ENCODE measurements around the gene GPR89B. TPM values are rescaled to one million over a fixed set of nuclear protein-coding genes. Genes with fewer than 3 reads are reported as not detected.

The GPR89B gene
- total RNA-seq, 1 donor from 2014 or later, result 12.6 TPM

DNA sequence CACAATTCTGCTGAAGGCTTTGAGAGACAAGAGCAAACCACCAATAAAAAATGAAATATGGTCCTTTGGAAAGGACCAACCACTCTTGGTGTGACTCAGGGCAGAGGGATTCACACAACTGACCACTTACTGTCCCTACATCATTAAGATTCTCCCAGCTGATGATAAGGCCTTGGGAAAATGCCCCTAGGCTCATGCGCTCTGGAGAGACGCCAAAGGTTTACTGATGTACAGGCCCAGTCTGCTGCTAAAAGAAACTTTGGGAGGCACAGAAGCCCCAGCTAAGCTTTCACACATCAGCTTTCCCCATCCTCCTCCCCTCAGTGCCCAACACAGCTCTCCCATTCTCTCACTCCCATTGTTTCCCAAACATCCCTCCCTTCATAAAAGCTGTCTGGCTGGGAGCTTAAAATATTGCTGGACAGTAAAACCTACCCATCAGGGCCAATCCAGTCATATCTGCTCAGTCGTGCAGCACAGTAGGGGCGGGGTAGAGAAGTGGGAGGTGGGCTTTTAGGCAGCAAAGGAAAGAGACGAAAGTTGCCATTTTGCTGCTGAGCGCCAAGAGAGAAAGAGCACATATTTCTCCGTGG lies 25.9 kb upstream of the GPR89B start, which contains the start of gene GJA8:
TSS of gene GJA8 (plus strand) at position 543 of the 593 bp plus-strand sequence. CDS start 5,161 bp downstream, outside the sequence.
- DNase-seq (ENCODE audit: extremely low spot score, unreplicated experiment), result no peak
- TF ChIP-seq, protein P1, sequence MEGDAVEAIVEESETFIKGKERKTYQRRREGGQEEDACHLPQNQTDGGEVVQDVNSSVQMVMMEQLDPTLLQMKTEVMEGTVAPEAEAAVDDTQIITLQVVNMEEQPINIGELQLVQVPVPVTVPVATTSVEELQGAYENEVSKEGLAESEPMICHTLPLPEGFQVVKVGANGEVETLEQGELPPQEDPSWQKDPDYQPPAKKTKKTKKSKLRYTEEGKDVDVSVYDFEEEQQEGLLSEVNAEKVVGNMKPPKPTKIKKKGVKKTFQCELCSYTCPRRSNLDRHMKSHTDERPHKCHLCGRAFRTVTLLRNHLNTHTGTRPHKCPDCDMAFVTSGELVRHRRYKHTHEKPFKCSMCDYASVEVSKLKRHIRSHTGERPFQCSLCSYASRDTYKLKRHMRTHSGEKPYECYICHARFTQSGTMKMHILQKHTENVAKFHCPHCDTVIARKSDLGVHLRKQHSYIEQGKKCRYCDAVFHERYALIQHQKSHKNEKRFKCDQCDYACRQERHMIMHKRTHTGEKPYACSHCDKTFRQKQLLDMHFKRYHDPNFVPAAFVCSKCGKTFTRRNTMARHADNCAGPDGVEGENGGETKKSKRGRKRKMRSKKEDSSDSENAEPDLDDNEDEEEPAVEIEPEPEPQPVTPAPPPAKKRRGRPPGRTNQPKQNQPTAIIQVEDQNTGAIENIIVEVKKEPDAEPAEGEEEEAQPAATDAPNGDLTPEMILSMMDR (IDR thresholded peaks at IDR 0.05), result no peak
- no peak within 1 kb of the TSS for H3K27ac Mint-ChIP-seq (ENCODE audit: unreplicated experiment)
- peaks cover 8% of the 10 kb centered on the region for H3K27me3 Mint-ChIP-seq (ENCODE audit: unreplicated experiment)
- H3K36me3 Mint-ChIP-seq (ENCODE audit: unreplicated experiment), result no peaks in the 10 kb centered on the region
- H3K9me3 Mint-ChIP-seq (ENCODE audit: unreplicated experiment), result no peaks in the 10 kb centered on the region
- no peaks in the 10 kb centered on the region for H3K4me1 Mint-ChIP-seq (ENCODE audit: unreplicated experiment)
- no peak within 1 kb of the TSS for H3K4me3 Mint-ChIP-seq (ENCODE audit: unreplicated experiment)

DNA sequence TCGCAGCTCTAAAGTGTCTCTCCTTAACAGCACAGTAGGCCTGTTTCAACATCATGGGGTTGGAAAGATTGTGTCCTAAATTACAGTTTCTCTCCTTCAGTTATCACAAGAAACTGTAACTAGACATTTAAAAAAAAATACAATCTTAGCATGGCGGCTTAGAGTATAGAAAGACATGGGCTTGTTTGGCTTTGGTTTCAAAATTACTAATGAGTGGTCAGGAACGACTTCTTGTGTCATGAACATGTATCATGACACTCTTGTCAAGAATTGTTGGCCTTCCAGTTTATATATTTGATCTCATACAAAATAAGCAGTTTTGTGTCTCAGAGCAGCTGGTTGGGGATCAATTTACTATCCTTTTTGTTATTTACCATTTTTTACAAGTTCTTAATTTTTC lies 23.5 kb upstream of the GPR89B start:
- H3K27me3 Mint-ChIP-seq (ENCODE audit: unreplicated experiment), result peaks cover 8% of the 10 kb centered on the region
- no peak overlapping the region for H3K27ac Mint-ChIP-seq (ENCODE audit: unreplicated experiment)
- H3K4me1 Mint-ChIP-seq (ENCODE audit: unreplicated experiment), result no peaks in the 10 kb centered on the region
- H3K36me3 Mint-ChIP-seq (ENCODE audit: unreplicated experiment), result no peaks in the 10 kb centered on the region
- no peak for DNase-seq (ENCODE audit: extremely low spot score, unreplicated experiment)
- H3K9me3 Mint-ChIP-seq (ENCODE audit: unreplicated experiment), result no peaks in the 10 kb centered on the region
- no peak overlapping the region for H3K4me3 Mint-ChIP-seq (ENCODE audit: unreplicated experiment)
- TF ChIP-seq, protein P1 (IDR thresholded peaks at IDR 0.05), result no peak

DNA sequence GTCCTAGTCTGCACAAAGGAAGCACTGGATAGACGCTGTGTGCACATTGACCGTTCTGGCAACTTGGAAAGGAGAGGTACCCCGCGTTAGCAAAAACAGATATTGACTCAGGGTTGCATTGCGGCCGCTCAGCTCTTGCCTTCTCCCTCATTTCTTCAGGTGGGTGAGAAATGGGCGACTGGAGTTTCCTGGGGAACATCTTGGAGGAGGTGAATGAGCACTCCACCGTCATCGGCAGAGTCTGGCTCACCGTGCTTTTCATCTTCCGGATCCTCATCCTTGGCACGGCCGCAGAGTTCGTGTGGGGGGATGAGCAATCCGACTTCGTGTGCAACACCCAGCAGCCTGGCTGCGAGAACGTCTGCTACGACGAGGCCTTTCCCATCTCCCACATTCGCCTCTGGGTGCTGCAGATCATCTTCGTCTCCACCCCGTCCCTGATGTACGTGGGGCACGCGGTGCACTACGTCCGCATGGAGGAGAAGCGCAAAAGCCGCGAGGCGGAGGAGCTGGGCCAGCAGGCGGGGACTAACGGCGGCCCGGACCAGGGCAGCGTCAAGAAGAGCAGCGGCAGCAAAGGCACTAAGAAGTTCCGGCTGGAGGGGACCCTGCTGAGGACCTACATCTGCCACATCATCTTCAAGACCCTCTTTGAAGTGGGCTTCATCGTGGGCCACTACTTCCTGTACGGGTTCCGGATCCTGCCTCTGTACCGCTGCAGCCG lies 20.3 kb upstream of the GPR89B start:
- TF ChIP-seq, protein P1 (IDR thresholded peaks at IDR 0.05), result no peak
- H3K4me3 Mint-ChIP-seq (ENCODE audit: unreplicated experiment), result no peak overlapping the region

DNA sequence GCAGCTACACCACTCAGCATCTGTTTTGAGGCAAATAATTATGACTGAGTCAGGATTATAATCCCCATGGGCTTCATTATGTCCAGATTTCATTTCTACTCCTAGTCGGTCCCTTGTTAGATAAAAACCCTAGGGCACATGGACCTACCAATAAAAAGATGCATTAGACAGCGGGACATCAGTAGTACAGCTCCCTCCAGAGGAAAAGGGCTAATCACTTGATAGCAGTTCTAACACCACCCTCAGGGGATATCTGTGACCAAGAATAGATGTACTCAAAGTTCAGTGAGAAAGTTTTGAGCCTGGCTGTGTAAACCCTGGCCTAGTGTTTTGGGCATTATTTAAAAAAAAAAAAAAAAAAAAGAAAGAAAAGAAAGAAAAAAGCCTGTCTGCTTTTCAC lies 15.7 kb upstream of the GPR89B start:
- H3K4me1 Mint-ChIP-seq (ENCODE audit: unreplicated experiment), result no peaks in the 10 kb centered on the region
- TF ChIP-seq, protein P1 (IDR thresholded peaks at IDR 0.05), result no peak
- no peaks in the 10 kb centered on the region for H3K36me3 Mint-ChIP-seq (ENCODE audit: unreplicated experiment)
- no peaks in the 10 kb centered on the region for H3K9me3 Mint-ChIP-seq (ENCODE audit: unreplicated experiment)
- H3K27ac Mint-ChIP-seq (ENCODE audit: unreplicated experiment), result no peak overlapping the region
- no peak for DNase-seq (ENCODE audit: extremely low spot score, unreplicated experiment)
- H3K4me3 Mint-ChIP-seq (ENCODE audit: unreplicated experiment), result no peak overlapping the region
- H3K27me3 Mint-ChIP-seq (ENCODE audit: unreplicated experiment), result peaks cover 46% of the 10 kb centered on the region

More for the DNA sequence above, 20.3 kb upstream of the GPR89B start:
- H3K27me3 Mint-ChIP-seq (ENCODE audit: unreplicated experiment), result peaks cover 23% of the 10 kb centered on the region
- no peak overlapping the region for H3K27ac Mint-ChIP-seq (ENCODE audit: unreplicated experiment)
- no peaks in the 10 kb centered on the region for H3K36me3 Mint-ChIP-seq (ENCODE audit: unreplicated experiment)
- DNase-seq (ENCODE audit: extremely low spot score, unreplicated experiment), result no peak
- no peaks in the 10 kb centered on the region for H3K9me3 Mint-ChIP-seq (ENCODE audit: unreplicated experiment)
- H3K4me1 Mint-ChIP-seq (ENCODE audit: unreplicated experiment), result no peaks in the 10 kb centered on the region

DNA sequence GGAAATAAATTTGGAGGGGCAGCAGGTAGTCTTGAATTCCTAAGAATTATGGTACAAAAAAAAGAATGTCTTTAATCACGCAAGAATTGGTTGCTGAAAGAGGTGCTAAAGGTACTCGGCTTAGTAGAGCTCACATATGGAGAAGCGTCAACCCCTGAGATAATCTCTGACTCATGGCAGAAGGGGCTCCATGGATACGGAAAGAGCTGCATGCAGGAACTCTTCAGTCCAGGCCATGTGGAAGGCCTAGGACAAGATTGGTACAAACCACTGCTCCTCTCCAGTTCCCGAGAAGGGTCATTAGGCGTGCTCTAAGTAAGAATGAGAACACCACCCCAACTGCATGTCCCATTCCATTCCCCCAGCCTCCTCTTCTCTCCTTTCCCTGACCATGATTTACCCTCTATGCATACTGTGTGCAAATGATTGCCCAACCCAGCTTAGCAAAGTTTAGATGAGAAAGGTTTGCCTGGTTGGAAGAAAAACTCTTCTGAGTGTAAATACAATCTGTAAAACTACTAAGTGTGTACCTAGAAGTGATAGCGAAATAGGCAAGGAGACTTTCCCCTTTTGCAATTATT lies 14.8 kb upstream of the GPR89B start:
- no peak overlapping the region for H3K27ac Mint-ChIP-seq (ENCODE audit: unreplicated experiment)
- no peaks in the 10 kb centered on the region for H3K9me3 Mint-ChIP-seq (ENCODE audit: unreplicated experiment)
- no peaks in the 10 kb centered on the region for H3K36me3 Mint-ChIP-seq (ENCODE audit: unreplicated experiment)
- H3K27me3 Mint-ChIP-seq (ENCODE audit: unreplicated experiment), result peaks cover 48% of the 10 kb centered on the region
- TF ChIP-seq, protein P1 (IDR thresholded peaks at IDR 0.05), result no peak
- DNase-seq (ENCODE audit: extremely low spot score, unreplicated experiment), result no peak
- no peak overlapping the region for H3K4me3 Mint-ChIP-seq (ENCODE audit: unreplicated experiment)
- H3K4me1 Mint-ChIP-seq (ENCODE audit: unreplicated experiment), result no peaks in the 10 kb centered on the region
